ENCODE measurements around the gene PXYLP1. TPM values are rescaled to one million over a fixed set of nuclear protein-coding genes. Genes with fewer than 3 reads are reported as not detected.

The PXYLP1 gene
- total RNA-seq, 1 donor from 2014 or later: 11.6 TPM

GRCh38 chr3:141258973-141259372 is 27.3 kb downstream of the PXYLP1 start:
- Mint-ChIP-seq H3K9me3 (no peaks in the 10 kb centered on the region), H3K36me3 (ENCODE audit: low read depth) (peaks cover 15% of the 10 kb centered on the region), H3K4me1 (ENCODE audit: low read depth) (peaks cover 81% of the 10 kb centered on the region), H3K4me3 (no peak overlapping the region), H3K27me3 (ENCODE audit: insufficient read depth) (no peaks in the 10 kb centered on the region), H3K27ac (no peak overlapping the region)
- intact Hi-C loops (cut with micrococcal nuclease): loop anchor here (1.0 kb wide), 1 partner anchor 20 kb away; no protein-coding TSS in a partner anchor
- no peak for DNase-seq (ENCODE audit: low spot score)

- DNase-seq (ENCODE audit: low spot score): no peak
- Mint-ChIP-seq H3K36me3 (ENCODE audit: low read depth) (peaks cover 17% of the 10 kb centered on the region), H3K27ac (no peak overlapping the region), H3K4me1 (ENCODE audit: low read depth) (peaks cover 85% of the 10 kb centered on the region), H3K9me3 (no peaks in the 10 kb centered on the region), H3K4me3 (no peak overlapping the region), H3K27me3 (ENCODE audit: insufficient read depth) (no peaks in the 10 kb centered on the region)
- intact Hi-C loops (cut with micrococcal nuclease): loop anchor here (2.0 kb wide), 1 partner anchor 15 kb away; no protein-coding TSS in a partner anchor
Measured at GRCh38 chr3:141259821-141260629, 28.4 kb downstream of the PXYLP1 start.

GRCh38 chr3:141260630-141260927 is 29.0 kb downstream of the PXYLP1 start:
- Mint-ChIP-seq H3K4me1 (ENCODE audit: low read depth) (peaks cover 84% of the 10 kb centered on the region), H3K27me3 (ENCODE audit: insufficient read depth) (no peaks in the 10 kb centered on the region), H3K27ac (no peak overlapping the region), H3K4me3 (no peak overlapping the region), H3K9me3 (no peaks in the 10 kb centered on the region), H3K36me3 (ENCODE audit: low read depth) (peaks cover 20% of the 10 kb centered on the region)
- intact Hi-C loops (cut with micrococcal nuclease): loop anchor here (2.0 kb wide), 1 partner anchor 14 kb away; no protein-coding TSS in a partner anchor
- DNase-seq (ENCODE audit: low spot score): no peak

GRCh38 chr3:141261472-141262307 is 30.1 kb downstream of the PXYLP1 start:
- intact Hi-C loops (cut with micrococcal nuclease): loop anchor here (2.0 kb wide), 1 partner anchor 13 kb away; no protein-coding TSS in a partner anchor
- H3K4me1 Mint-ChIP-seq (ENCODE audit: low read depth): peaks cover 81% of the 10 kb centered on the region
- no peaks in the 10 kb centered on the region for H3K9me3 Mint-ChIP-seq
- H3K4me3 Mint-ChIP-seq: peak overlapping the region; percentile 30
- peak overlapping the region; percentile 59 for H3K27ac Mint-ChIP-seq
- H3K27me3 Mint-ChIP-seq (ENCODE audit: insufficient read depth): no peaks in the 10 kb centered on the region
- peaks cover 21% of the 10 kb centered on the region for H3K36me3 Mint-ChIP-seq (ENCODE audit: low read depth)
- DNase-seq (ENCODE audit: low spot score): no peak

- Mint-ChIP-seq H3K9me3 (no peaks in the 10 kb centered on the region), H3K36me3 (ENCODE audit: low read depth) (peaks cover 21% of the 10 kb centered on the region), H3K4me3 (peak overlapping the region; percentile 3), H3K4me1 (ENCODE audit: low read depth) (peaks cover 81% of the 10 kb centered on the region), H3K27ac (no peak overlapping the region), H3K27me3 (ENCODE audit: insufficient read depth) (no peaks in the 10 kb centered on the region)
- DNase-seq (ENCODE audit: low spot score): no peak
- intact Hi-C loops (cut with micrococcal nuclease): no loop called here
Measured at GRCh38 chr3:141262308-141262705, 30.7 kb downstream of the PXYLP1 start.

- Mint-ChIP-seq H3K4me3 (peak overlapping the region; percentile 81), H3K4me1 (ENCODE audit: low read depth) (peaks cover 57% of the 10 kb centered on the region), H3K27ac (peak overlapping the region; percentile 93)
Measured at GRCh38 chr3:141266186-141266585, 34.6 kb downstream of the PXYLP1 start.

GRCh38 chr3:141266797-141267555 is 35.4 kb downstream of the PXYLP1 start:
- peak overlapping the region; percentile 93 for H3K27ac Mint-ChIP-seq
- DNase-seq (ENCODE audit: low spot score): peak; percentile 30
- intact Hi-C loops (cut with micrococcal nuclease): no loop called here
- no peaks in the 10 kb centered on the region for H3K9me3 Mint-ChIP-seq
- peaks cover 49% of the 10 kb centered on the region for H3K4me1 Mint-ChIP-seq (ENCODE audit: low read depth)
- H3K27me3 Mint-ChIP-seq (ENCODE audit: insufficient read depth): no peaks in the 10 kb centered on the region
- peak overlapping the region; percentile 81 for H3K4me3 Mint-ChIP-seq
- H3K36me3 Mint-ChIP-seq (ENCODE audit: low read depth): peaks cover 26% of the 10 kb centered on the region

More at GRCh38 chr3:141266186-141266585, 34.6 kb downstream of the PXYLP1 start:
- intact Hi-C loops (cut with micrococcal nuclease): no loop called here
- peaks cover 28% of the 10 kb centered on the region for H3K36me3 Mint-ChIP-seq (ENCODE audit: low read depth)
- no peaks in the 10 kb centered on the region for H3K9me3 Mint-ChIP-seq
- H3K27me3 Mint-ChIP-seq (ENCODE audit: insufficient read depth): no peaks in the 10 kb centered on the region
- DNase-seq (ENCODE audit: low spot score): no peak

GRCh38 chr3:141267629-141268028 is 36.0 kb downstream of the PXYLP1 start:
- intact Hi-C loops (cut with micrococcal nuclease): no loop called here
- Mint-ChIP-seq H3K4me3 (peak overlapping the region; percentile 81), H3K4me1 (ENCODE audit: low read depth) (peaks cover 43% of the 10 kb centered on the region), H3K36me3 (ENCODE audit: low read depth) (peaks cover 23% of the 10 kb centered on the region), H3K9me3 (no peaks in the 10 kb centered on the region), H3K27ac (peak overlapping the region; percentile 93), H3K27me3 (ENCODE audit: insufficient read depth) (no peaks in the 10 kb centered on the region)
- DNase-seq (ENCODE audit: low spot score): no peak

- intact Hi-C loops (cut with micrococcal nuclease): no loop called here
- peak overlapping the region; percentile 59 for H3K4me3 Mint-ChIP-seq
- no peak for DNase-seq (ENCODE audit: low spot score)
Measured at GRCh38 chr3:141268306-141268705, 36.7 kb downstream of the PXYLP1 start.

GRCh38 chr3:141268791-141269190 is 37.2 kb downstream of the PXYLP1 start:
- peaks cover 49% of the 10 kb centered on the region for H3K4me1 Mint-ChIP-seq (ENCODE audit: low read depth)
- H3K27me3 Mint-ChIP-seq (ENCODE audit: insufficient read depth): no peaks in the 10 kb centered on the region
- no peak overlapping the region for H3K4me3 Mint-ChIP-seq
- intact Hi-C loops (cut with micrococcal nuclease): no loop called here
- peaks cover 18% of the 10 kb centered on the region for H3K36me3 Mint-ChIP-seq (ENCODE audit: low read depth)
- H3K9me3 Mint-ChIP-seq: no peaks in the 10 kb centered on the region
- no peak overlapping the region for H3K27ac Mint-ChIP-seq
- no peak for DNase-seq (ENCODE audit: low spot score)

More at GRCh38 chr3:141268306-141268705, 36.7 kb downstream of the PXYLP1 start:
- Mint-ChIP-seq H3K27ac (peak overlapping the region; percentile 93), H3K4me1 (ENCODE audit: low read depth) (peaks cover 49% of the 10 kb centered on the region), H3K36me3 (ENCODE audit: low read depth) (peaks cover 21% of the 10 kb centered on the region), H3K27me3 (ENCODE audit: insufficient read depth) (no peaks in the 10 kb centered on the region), H3K9me3 (no peaks in the 10 kb centered on the region)

GRCh38 chr3:141269961-141270360 is 38.3 kb downstream of the PXYLP1 start:
- H3K4me3 Mint-ChIP-seq: no peak overlapping the region
- H3K27me3 Mint-ChIP-seq (ENCODE audit: insufficient read depth): no peaks in the 10 kb centered on the region
- peaks cover 21% of the 10 kb centered on the region for H3K36me3 Mint-ChIP-seq (ENCODE audit: low read depth)
- intact Hi-C loops (cut with micrococcal nuclease): no loop called here
- H3K9me3 Mint-ChIP-seq: no peaks in the 10 kb centered on the region
- peaks cover 55% of the 10 kb centered on the region for H3K4me1 Mint-ChIP-seq (ENCODE audit: low read depth)
- no peak overlapping the region for H3K27ac Mint-ChIP-seq
- no peak for DNase-seq (ENCODE audit: low spot score)

- peaks cover 17% of the 10 kb centered on the region for H3K36me3 Mint-ChIP-seq (ENCODE audit: low read depth)
- intact Hi-C loops (cut with micrococcal nuclease): no loop called here
- peaks cover 51% of the 10 kb centered on the region for H3K4me1 Mint-ChIP-seq (ENCODE audit: low read depth)
- no peak overlapping the region for H3K27ac Mint-ChIP-seq
- no peak for DNase-seq (ENCODE audit: low spot score)
- H3K27me3 Mint-ChIP-seq (ENCODE audit: insufficient read depth): no peaks in the 10 kb centered on the region
- no peaks in the 10 kb centered on the region for H3K9me3 Mint-ChIP-seq
- no peak overlapping the region for H3K4me3 Mint-ChIP-seq
Measured at GRCh38 chr3:141271279-141272030, 39.8 kb downstream of the PXYLP1 start.
